ENCODE results near the gene RBM18.

Gene RBM18

DNA sequence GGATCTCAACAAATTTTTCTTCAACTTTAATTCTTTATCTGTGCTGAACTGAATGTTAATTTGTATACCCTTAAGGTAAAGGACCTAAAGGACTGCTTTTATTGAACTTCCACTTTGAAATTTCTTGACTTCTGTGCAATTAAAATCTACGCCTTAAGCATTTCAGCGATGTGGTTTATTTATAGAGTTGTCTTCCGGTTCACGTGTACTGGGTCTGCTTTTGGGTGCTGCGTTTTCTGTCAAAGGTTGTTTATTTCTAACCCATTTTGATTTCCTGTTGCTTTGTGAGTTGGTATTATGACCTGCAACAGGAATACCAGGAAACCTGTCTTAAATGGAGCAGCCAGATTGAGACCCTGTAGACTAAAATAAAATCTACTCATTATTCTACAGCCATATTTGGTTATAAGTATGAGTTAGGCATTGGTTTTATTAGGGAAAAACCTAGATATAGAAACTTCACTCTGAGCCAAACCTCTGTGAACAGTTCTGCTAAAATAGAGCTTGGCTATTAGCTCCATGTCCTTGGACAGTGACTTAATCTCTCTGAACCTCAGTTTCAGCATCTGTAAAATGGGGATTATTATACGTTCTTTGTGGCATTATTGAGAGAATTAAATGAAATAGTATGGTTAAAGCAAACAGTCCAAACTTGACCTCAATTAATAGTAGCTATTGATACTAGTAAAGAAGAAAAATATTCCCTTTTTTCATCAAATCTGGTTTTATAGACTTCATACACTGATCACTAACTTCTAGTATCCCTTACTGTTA lies 3.6 kb upstream of the RBM18 start:
- TF ChIP-seq, protein P1, sequence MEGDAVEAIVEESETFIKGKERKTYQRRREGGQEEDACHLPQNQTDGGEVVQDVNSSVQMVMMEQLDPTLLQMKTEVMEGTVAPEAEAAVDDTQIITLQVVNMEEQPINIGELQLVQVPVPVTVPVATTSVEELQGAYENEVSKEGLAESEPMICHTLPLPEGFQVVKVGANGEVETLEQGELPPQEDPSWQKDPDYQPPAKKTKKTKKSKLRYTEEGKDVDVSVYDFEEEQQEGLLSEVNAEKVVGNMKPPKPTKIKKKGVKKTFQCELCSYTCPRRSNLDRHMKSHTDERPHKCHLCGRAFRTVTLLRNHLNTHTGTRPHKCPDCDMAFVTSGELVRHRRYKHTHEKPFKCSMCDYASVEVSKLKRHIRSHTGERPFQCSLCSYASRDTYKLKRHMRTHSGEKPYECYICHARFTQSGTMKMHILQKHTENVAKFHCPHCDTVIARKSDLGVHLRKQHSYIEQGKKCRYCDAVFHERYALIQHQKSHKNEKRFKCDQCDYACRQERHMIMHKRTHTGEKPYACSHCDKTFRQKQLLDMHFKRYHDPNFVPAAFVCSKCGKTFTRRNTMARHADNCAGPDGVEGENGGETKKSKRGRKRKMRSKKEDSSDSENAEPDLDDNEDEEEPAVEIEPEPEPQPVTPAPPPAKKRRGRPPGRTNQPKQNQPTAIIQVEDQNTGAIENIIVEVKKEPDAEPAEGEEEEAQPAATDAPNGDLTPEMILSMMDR (IDR thresholded peaks at IDR 0.05; ENCODE audit: low read depth, low read length, missing control alignments), result no peak
- H3K27me3 ChIP-seq (replicated peaks), result no peaks in the 10 kb centered on the region
- DNase-seq, result no peak
- peaks cover 9% of the 10 kb centered on the region for H3K36me3 ChIP-seq (replicated peaks)
- in situ Hi-C loops (cut with HindIII; ENCODE audit: low pct_ligation_motif_present, low sequenced_read_pairs), result no loop called here
- no peak overlapping the region for H3K4me3 ChIP-seq (ENCODE audit: low read depth, low read length)
- no peak overlapping the region for H3K27ac ChIP-seq

DNA sequence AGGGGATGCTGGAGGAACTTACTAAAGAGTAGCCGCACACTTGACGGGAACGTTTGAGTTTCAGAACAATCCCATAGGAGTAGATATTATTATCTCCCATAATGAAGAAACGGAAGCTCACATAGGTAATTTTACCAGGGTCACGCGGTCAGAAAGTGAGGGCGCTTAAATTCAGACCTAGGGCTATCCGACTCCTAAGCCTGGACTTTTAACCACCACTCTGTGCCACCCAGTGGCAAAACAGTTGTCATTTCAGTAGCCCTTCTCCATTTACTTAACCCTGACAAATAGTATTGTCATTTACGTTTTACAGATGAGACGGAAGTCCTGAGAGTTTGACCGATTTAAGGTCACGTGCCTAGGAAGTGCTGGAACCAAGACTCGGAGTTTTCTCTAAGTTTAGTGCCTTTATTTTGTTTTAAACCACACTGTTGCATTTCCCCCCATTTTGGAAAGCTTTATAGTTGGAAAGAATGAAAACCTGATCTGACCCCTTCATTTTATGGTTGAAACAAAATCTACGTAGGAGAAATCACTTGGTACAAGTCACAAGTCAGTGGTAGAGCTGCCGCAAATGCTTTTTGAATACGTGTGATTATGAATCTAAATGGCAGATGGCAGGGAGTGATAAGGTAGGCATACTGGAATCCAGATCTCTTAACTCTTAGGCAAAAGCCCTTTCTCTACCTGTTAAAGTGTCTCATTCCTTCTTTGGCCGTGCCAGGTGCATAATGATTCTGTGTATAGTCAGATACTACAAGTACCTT lies 692 bp upstream of the RBM18 start:
- Histone ChIP-seq H3K36me3 (replicated peaks) (peaks cover 3% of the 10 kb centered on the region), H3K4me3 (ENCODE audit: low read depth, low read length) (peak overlapping the region; percentile 92), H3K27ac (peak overlapping the region; percentile 98), H3K27me3 (replicated peaks) (no peaks in the 10 kb centered on the region)
- no peak for DNase-seq
- TF ChIP-seq, protein P1 (IDR thresholded peaks at IDR 0.05; ENCODE audit: low read depth, low read length, missing control alignments), result no peak
- in situ Hi-C loops (cut with HindIII; ENCODE audit: low pct_ligation_motif_present, low sequenced_read_pairs), result no loop called here

DNA sequence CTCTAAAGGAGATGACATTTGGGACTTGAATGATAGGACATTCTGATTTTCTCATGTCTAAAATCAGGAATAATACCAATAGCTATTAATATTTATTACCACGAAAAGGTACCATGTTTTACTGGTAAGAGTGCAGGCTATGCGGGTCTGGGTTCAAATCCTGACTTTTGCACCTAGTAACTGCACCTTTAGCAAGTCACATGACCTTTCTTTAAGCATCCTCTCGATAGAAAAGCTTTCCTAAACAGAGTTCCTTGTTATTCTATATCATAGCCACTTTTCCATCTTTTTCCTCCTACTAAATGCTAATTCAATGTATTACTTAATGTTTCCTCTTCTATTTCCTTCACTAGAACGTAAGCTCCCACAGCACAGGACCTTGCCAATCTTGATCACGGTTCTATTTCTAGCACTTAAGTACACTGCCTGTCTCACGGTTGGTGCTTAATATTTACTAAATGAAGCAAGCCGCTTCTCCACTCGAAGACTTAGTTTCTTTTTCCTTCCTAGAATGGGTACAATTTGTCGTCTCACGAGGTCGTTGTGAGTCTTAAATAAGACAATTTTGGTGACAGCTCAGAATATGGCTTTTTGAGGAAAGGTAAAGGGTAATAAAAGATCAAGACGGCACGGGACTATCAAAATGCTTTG lies 816 bp downstream of the RBM18 start:
- DNase-seq, result no peak
- Histone ChIP-seq H3K27ac (peak overlapping the region; percentile 98), H3K27me3 (replicated peaks) (no peaks in the 10 kb centered on the region), H3K36me3 (replicated peaks) (peaks cover 18% of the 10 kb centered on the region), H3K4me3 (ENCODE audit: low read depth, low read length) (peak overlapping the region; percentile 92)
- in situ Hi-C loops (cut with HindIII; ENCODE audit: low pct_ligation_motif_present, low sequenced_read_pairs), result no loop called here
- TF ChIP-seq, protein P1 (IDR thresholded peaks at IDR 0.05; ENCODE audit: low read depth, low read length, missing control alignments), result no peak

DNA sequence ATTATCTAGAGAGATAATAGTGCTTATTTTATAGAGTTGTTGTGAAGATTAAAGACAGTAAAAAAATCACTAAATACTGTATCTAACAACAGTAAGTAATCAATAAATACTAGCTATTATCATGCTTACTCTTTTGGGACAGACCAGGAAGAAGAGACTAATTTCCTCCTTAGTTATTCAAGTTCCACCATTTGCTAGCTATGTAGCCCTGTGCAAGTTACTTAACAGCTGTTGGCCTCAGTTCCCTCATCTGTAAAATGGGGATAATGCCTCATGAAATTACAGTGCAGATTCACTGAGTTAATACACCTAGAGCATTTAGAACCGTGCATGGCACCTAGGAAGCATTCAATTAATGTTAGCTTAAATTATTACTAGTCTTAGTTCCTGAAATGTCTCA lies 2.6 kb downstream of the RBM18 start:
- H3K27me3 ChIP-seq (replicated peaks), result no peaks in the 10 kb centered on the region
- no peak for DNase-seq
- H3K27ac ChIP-seq, result no peak overlapping the region
- TF ChIP-seq, protein P1 (IDR thresholded peaks at IDR 0.05; ENCODE audit: low read depth, low read length, missing control alignments), result no peak
- peaks cover 26% of the 10 kb centered on the region for H3K36me3 ChIP-seq (replicated peaks)
- H3K4me3 ChIP-seq (ENCODE audit: low read depth, low read length), result no peak overlapping the region
- in situ Hi-C loops (cut with HindIII; ENCODE audit: low pct_ligation_motif_present, low sequenced_read_pairs), result no loop called here

DNA sequence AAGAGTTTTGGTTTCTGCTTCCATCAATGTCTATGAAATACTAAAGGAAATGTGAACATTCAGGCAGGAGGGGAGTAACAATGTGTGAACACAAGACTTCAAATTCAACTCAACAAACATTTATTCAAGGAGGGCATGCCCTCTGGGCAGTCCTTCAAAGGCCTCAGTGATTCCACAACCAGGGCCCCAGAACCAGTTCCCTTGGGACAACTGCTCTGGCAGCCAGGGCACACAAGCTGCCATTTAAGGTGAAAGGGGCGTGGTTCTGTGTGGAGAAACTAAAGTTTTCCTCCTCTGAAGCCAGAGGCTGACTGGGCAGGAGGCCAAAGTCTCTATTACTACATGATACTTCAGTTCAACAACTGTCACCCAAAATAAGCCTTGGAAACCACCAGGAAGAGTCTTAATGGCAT lies 3.2 kb downstream of the RBM18 start:
- no peaks in the 10 kb centered on the region for H3K27me3 ChIP-seq (replicated peaks)
- H3K27ac ChIP-seq, result no peak overlapping the region
- TF ChIP-seq, protein P1 (IDR thresholded peaks at IDR 0.05; ENCODE audit: low read depth, low read length, missing control alignments), result no peak
- in situ Hi-C loops (cut with HindIII; ENCODE audit: low pct_ligation_motif_present, low sequenced_read_pairs), result no loop called here
- DNase-seq, result peak; percentile 64
- peaks cover 26% of the 10 kb centered on the region for H3K36me3 ChIP-seq (replicated peaks)
- H3K4me3 ChIP-seq (ENCODE audit: low read depth, low read length), result no peak overlapping the region
